ENCODE measurements around the gene THAP7. TPM values are rescaled to one million over a fixed set of nuclear protein-coding genes. Genes with fewer than 3 reads are reported as not detected.
A peak's percentile ranks its signal among the peaks of the same experiment; 100 is the strongest.

The THAP7 gene
- total and polyA plus RNA-seq, 9 of the 15 experiments (the other 6 are each of a cell fraction or from before 2014, with no cell fraction given) = 7.9 to 263 (median 84.1) TPM

GRCh38 chr22:20956258-20957101 is 45.4 kb downstream of the THAP7 start (continued):
- TF ChIP-seq TRIM25 (IDR thresholded peaks at IDR 0.05; ENCODE audit: borderline replicate concordance) (no peak), NONO (IDR thresholded peaks at IDR 0.05; ENCODE audit: low read depth in 2 of 2, low read length in 1 of 2) (no peak), SUPT5H (IDR thresholded peaks at IDR 0.05) (peak; percentile 52), ZNF384 (IDR thresholded peaks at IDR 0.05; ENCODE audit: low read depth, low read length) (no peak), DLX4 (CRISPR knock-in tag; IDR thresholded peaks at IDR 0.05) (no peak), ZNF639 (CRISPR knock-in tag; conservative IDR thresholded peaks at IDR 0.05 in 1 of 2, IDR thresholded peaks at IDR 0.05 in 1 of 2) (no peak), CSDE1 (IDR thresholded peaks at IDR 0.05) (no peak), ZNF354B (CRISPR knock-in tag; IDR thresholded peaks at IDR 0.05) (no peak), ZNF143 (CRISPR knock-in tag; IDR thresholded peaks at IDR 0.05) (0 out of 2 replicates have a peak, but pooled peaks have one; percentile 39), ZFP1 (CRISPR knock-in tag; IDR thresholded peaks at IDR 0.05) (no peak), ZNF507 (tag; conservative IDR thresholded peaks at IDR 0.05) (no peak), HDAC6 (IDR thresholded peaks at IDR 0.05; ENCODE audit: low read depth, low read length) (no peak), EP400 (IDR thresholded peaks at IDR 0.05) (no peak), MTA1 (IDR thresholded peaks at IDR 0.05; ENCODE audit: borderline replicate concordance) (no peak), ZFP30 (CRISPR knock-in tag; IDR thresholded peaks at IDR 0.05; ENCODE audit: borderline replicate concordance) (no peak), KLF13 (tag; IDR thresholded peaks at IDR 0.05; ENCODE audit: borderline replicate concordance, low read depth) (no peak)
